Tibial nerve (tissue), 4 donors: ENCODE results near the gene NUB1. TPM values are rescaled to one million over a fixed set of nuclear protein-coding genes. Genes with fewer than 3 reads are reported as not detected.

Experiments used
- DNase-seq, 2 donors: peaks; one replicate each; pipeline ENCODE4 v3.0.0-alpha.2; 2019; ENCODE audit warnings: low spot score in 2 of 2
- H3K27ac ChIP-seq, 4 donors: fragments of 200-600 bp; sonication (generic) in 3 of 4; one replicate each; pipeline ENCODE4 v1.5.1; 2017 to 2019; ENCODE audit warnings: mild to moderate bottlenecking in 1 of 4
- H3K27me3 ChIP-seq, 2 donors: fragments of 200-600 bp; sonication (generic) in 1 of 2; one replicate each; pipeline versions ENCODE4 v1.5.1 to v1.6.0; 2017 to 2019
- H3K36me3 ChIP-seq, 3 donors: fragments of 200-600 bp; sonication (generic); one replicate each; pipeline ENCODE4 v1.5.1; 2018 to 2019
- H3K4me1 ChIP-seq, 4 donors: fragments of 200-600 bp; sonication (generic) in 3 of 4; one replicate each; pipeline ENCODE4 v1.5.1; 2017 to 2019
- H3K4me3 ChIP-seq, 4 donors: fragments of 200-600 bp; sonication (generic) in 3 of 4; one replicate each; pipeline ENCODE4 v1.5.1; 2017 to 2019; ENCODE audit warnings: mild to moderate bottlenecking in 1 of 4, moderate library complexity in 1 of 4
- H3K9me3 ChIP-seq, 4 donors: fragments of 200-600 bp; sonication (generic) in 3 of 4; one replicate each; pipeline ENCODE4 v1.5.1; 2017 to 2019
- EP300 ChIP-seq, 2 donors: sonication (generic); formaldehyde crosslinking; IDR thresholded peaks; one replicate each; pipeline ENCODE4 v1.6.1; 2017; ENCODE audit warnings: antibody characterized with exemption in 2 of 2, mild to moderate bottlenecking in 1 of 2
- POLR2A ChIP-seq, 2 donors: fragments of 450-650 bp; IDR thresholded peaks; one replicate each; pipeline ENCODE4 v1.6.1; 2017; ENCODE audit warnings: antibody characterized with exemption in 2 of 2, mild to moderate bottlenecking in 2 of 2, moderate library complexity in 2 of 2
- WGBS, 2 donors: methylation state at CpG; one replicate each; pipeline ENCODE4 v1.1.5; 2018; 5-methylcytosine and 5-hydroxymethylcytosine counted together
- total RNA-seq, 4 donors: library from RNA; depleted of rRNA; stranded (reverse); fragments of >200 nt; gene quantifications; one replicate each; pipeline ENCODE4 v1.1.0, GENCODE V29; 2016
- TF ChIP-seq, protein P1 (sequence below), 5 experiments: fragments of 200-600 bp in 3 of 5; fragments of 450-650 bp in 2 of 5; sonication (generic) in 3 of 5; IDR thresholded peaks; one replicate each; pipeline ENCODE4 v1.5.1; 2016 to 2019; ENCODE audit warnings: antibody characterized with exemption in 5 of 5, mild to moderate bottlenecking in 3 of 5, moderate library complexity in 2 of 5

The NUB1 gene
- total RNA-seq, 4 donors from 2014 or later = 40.8 to 66.3 (median 60.1) TPM

DNA sequence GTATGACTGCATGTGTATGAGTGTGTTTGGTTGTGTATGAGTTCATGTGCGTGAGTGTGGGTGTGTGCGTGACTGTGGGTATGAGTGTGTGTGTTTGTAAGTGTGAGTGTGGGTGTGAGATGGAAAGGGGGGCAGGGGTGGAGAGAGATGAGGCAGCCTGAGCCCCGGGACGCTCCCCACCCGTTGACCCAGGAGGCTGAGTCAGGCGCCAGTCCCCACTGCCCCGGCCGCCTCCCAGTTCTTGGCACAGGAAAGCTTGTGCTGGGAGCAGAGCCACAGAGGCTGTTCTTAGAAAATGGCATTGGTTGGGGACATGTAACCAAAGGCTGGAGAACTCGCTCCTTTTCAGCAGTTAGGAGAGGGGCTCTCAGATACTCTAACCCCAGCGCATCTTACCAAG, 27.8 kb upstream of the NUB1 start:
- no peak for TF ChIP-seq POLR2A (IDR thresholded peaks at IDR 0.05)
- TF ChIP-seq, protein P1, sequence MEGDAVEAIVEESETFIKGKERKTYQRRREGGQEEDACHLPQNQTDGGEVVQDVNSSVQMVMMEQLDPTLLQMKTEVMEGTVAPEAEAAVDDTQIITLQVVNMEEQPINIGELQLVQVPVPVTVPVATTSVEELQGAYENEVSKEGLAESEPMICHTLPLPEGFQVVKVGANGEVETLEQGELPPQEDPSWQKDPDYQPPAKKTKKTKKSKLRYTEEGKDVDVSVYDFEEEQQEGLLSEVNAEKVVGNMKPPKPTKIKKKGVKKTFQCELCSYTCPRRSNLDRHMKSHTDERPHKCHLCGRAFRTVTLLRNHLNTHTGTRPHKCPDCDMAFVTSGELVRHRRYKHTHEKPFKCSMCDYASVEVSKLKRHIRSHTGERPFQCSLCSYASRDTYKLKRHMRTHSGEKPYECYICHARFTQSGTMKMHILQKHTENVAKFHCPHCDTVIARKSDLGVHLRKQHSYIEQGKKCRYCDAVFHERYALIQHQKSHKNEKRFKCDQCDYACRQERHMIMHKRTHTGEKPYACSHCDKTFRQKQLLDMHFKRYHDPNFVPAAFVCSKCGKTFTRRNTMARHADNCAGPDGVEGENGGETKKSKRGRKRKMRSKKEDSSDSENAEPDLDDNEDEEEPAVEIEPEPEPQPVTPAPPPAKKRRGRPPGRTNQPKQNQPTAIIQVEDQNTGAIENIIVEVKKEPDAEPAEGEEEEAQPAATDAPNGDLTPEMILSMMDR (IDR thresholded peaks at IDR 0.05) = no peak
- TF ChIP-seq EP300 (IDR thresholded peaks at IDR 0.05) = no peak
- Histone ChIP-seq H3K4me1 (peaks cover 0 to 21% (median 9%) of the 10 kb centered on the region in 4 donors), H3K27me3 (peaks cover 0 to 2% of the 10 kb centered on the region in 2 donors), H3K9me3 (peaks cover 0 to 9% (median 0%) of the 10 kb centered on the region in 4 donors), H3K36me3 (no peaks in the 10 kb centered on the region), H3K27ac (peak overlapping the region in 2 of 4 donors; percentile 11 to 59), H3K4me3 (no peak overlapping the region)
- WGBS, 2 donors = 23 to 24% methylated on average over 10 of the region's 10 CpGs
- peak in 1 of 2 donors; percentile 21 for DNase-seq

DNA sequence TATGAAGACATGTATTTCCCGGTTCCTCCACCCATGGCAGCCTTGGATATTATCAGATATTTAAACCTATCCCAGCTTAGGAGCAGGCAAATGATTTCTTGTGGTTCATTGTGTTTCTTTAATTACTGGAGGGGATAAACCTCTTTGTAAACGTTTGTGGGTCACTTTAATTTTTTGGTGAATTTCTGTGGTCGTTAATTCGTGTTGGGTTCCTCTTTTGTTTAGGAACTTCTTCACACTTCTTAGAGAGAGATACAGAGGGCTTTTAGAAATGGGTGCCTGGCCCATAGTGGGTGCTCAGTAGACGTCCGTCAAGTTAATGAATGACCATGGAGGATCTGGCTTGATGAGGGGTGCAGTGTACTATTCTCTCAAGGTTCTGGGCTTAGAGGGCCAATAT, 27.2 kb upstream of the NUB1 start:
- TF ChIP-seq EP300 (IDR thresholded peaks at IDR 0.05) (no peak), POLR2A (IDR thresholded peaks at IDR 0.05) (no peak)
- TF ChIP-seq, protein P1 (IDR thresholded peaks at IDR 0.05) = no peak
- Histone ChIP-seq H3K4me3 (no peak overlapping the region), H3K27me3 (no peaks in the 10 kb centered on the region), H3K4me1 (peaks cover 0 to 21% (median 9%) of the 10 kb centered on the region in 4 donors), H3K9me3 (peaks cover 0 to 14% (median 0%) of the 10 kb centered on the region in 4 donors), H3K36me3 (no peaks in the 10 kb centered on the region), H3K27ac (peak overlapping the region in 2 of 4 donors; percentile 10 to 11)
- WGBS, 2 donors = 54 to 60% methylated on average over 6 of the region's 6 CpGs
- DNase-seq = no peak

DNA sequence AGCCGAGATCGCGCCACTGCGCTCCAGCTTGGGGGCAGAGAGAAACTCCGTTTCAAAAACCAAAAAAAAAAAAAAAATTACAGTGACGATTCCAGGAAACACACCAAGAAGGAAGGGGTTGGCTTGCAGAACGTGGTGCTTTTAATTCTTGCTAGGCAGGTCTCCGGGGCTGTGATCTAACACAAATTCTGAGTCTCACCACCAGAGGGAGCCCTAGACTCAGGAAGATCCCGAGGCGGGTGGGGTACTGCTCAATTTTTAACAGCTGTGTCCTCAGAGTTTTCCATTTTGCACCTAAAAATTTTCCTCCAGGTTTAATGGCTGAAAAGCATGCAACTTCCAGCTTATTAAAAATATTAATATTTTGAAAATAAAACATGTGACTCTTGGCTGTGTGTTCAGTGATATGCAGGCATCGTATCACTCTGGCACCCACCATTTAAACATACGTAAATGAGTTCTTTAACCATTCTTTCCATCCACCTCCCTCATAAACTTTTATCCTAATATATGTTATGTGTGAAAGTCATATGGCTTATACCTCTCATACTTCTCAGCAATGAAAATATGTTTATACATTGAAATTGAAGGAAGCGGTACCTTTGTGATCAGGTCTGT, 26.5 kb upstream of the NUB1 start:
- Histone ChIP-seq H3K27ac (no peak overlapping the region), H3K36me3 (no peaks in the 10 kb centered on the region), H3K9me3 (peaks cover 0 to 21% (median 0%) of the 10 kb centered on the region in 4 donors), H3K4me1 (peaks cover 0 to 21% (median 9%) of the 10 kb centered on the region in 4 donors), H3K27me3 (no peaks in the 10 kb centered on the region), H3K4me3 (no peak overlapping the region)
- TF ChIP-seq POLR2A (IDR thresholded peaks at IDR 0.05) = no peak
- TF ChIP-seq EP300 (IDR thresholded peaks at IDR 0.05) = peak in 1 of 2 donors; percentile 14
- TF ChIP-seq, protein P1 (IDR thresholded peaks at IDR 0.05) = peak; percentile 67 to 88 (median 85)
- WGBS, 2 donors = 20 to 24% methylated on average over 13 of the region's 13 CpGs
- peak; percentile 67 to 94 for DNase-seq

DNA sequence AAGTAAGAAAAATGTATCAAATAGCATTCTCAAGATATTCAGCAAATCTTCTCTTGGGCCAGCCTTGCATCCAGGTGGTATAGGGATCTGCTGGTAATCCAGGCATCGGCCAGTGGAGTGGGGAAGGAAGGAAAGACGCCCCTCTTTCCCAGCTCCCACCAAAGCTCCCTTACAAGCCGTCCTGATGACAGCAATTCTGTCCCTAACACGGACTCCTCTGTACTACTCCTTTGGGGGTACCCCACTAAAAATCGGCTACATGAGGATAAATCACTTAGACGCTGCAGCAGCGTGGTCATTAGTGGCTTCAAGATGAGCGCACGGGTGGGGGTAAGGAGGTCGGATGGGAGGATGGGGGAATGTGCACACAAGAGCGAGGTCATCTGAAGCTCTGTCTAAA, 24.7 kb upstream of the NUB1 start:
- no peaks in the 10 kb centered on the region for H3K36me3 ChIP-seq
- H3K4me3 ChIP-seq = no peak overlapping the region
- DNase-seq = no peak
- TF ChIP-seq, protein P1 (IDR thresholded peaks at IDR 0.05) = no peak
- no peak for TF ChIP-seq EP300 (IDR thresholded peaks at IDR 0.05)
- TF ChIP-seq POLR2A (IDR thresholded peaks at IDR 0.05) = no peak
- H3K4me1 ChIP-seq = peaks cover 0 to 21% (median 9%) of the 10 kb centered on the region in 4 donors
- H3K9me3 ChIP-seq = peaks cover 0 to 13% (median 0%) of the 10 kb centered on the region in 4 donors
- 65 to 69% methylated on average over 11 of the region's 11 CpGs for WGBS, 2 donors
- H3K27me3 ChIP-seq = no peaks in the 10 kb centered on the region
- H3K27ac ChIP-seq = no peak overlapping the region

DNA sequence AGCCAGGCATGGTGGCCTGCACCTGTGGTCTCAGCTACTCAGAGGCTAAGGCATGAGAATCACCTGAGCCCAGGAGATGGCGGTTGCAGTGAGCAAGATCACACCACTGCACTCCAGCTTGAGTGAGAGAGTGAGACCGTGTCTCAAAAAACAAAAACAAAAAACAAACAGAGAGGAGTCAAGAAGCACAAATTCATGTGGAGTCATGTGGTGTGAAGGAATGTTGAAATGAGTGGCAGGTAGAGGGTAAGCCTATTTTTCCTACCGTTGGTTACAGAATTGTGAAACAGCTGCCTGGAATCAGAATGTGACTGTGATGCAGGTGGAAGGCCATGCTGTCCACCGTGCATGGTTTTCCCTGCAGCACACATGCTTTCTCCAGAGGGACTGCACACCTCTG, 23.7 kb upstream of the NUB1 start:
- WGBS, 2 donors = 77 to 78% methylated on average over 4 of the region's 4 CpGs
- Histone ChIP-seq H3K27ac (no peak overlapping the region), H3K36me3 (no peaks in the 10 kb centered on the region), H3K9me3 (peaks cover 0 to 13% (median 0%) of the 10 kb centered on the region in 4 donors), H3K27me3 (no peaks in the 10 kb centered on the region), H3K4me3 (no peak overlapping the region), H3K4me1 (peaks cover 0 to 21% (median 9%) of the 10 kb centered on the region in 4 donors)
- TF ChIP-seq, protein P1 (IDR thresholded peaks at IDR 0.05) = no peak
- TF ChIP-seq EP300 (IDR thresholded peaks at IDR 0.05) (no peak), POLR2A (IDR thresholded peaks at IDR 0.05) (no peak)
- DNase-seq = no peak
